Esophagus muscularis mucosa (tissue), 4 donors: ENCODE results near the gene IL6R.
A peak's percentile ranks its signal among the peaks of the same experiment; 100 is the strongest.

Experiments used
- CTCF ChIP-seq, 3 experiments: fragments of 200-600 bp in 2 of 3; fragments of 450-650 bp in 1 of 3; sonication (generic) in 2 of 3; IDR thresholded peaks; one replicate each; pipeline ENCODE4 v1.5.1; 2017 to 2019; ENCODE audit warnings: antibody characterized with exemption in 3 of 3, mild to moderate bottlenecking in 2 of 3, moderate library complexity in 1 of 3
- EP300 ChIP-seq: sonication (generic); formaldehyde crosslinking; IDR thresholded peaks from one replicate; pipeline ENCODE4 v1.6.1; 2017; ENCODE audit warnings: antibody characterized with exemption
- POLR2A ChIP-seq: fragments of 450-650 bp; IDR thresholded peaks from one replicate; pipeline ENCODE4 v1.6.1; 2017; ENCODE audit warnings: antibody characterized with exemption, moderate library complexity, mild to moderate bottlenecking, low read depth
- POLR2AphosphoS5 ChIP-seq, 2 donors: sonication (generic); formaldehyde crosslinking; IDR thresholded peaks; one replicate each; pipeline ENCODE4 v1.6.1; 2017; ENCODE audit warnings: antibody characterized with exemption in 2 of 2

GRCh38 chr1:154497026-154497806, 92.1 kb downstream of the IL6R start:
- TF ChIP-seq POLR2A = no peak
- no peak for TF ChIP-seq CTCF (IDR thresholded peaks at IDR 0.05)
- TF ChIP-seq EP300 = no peak
- TF ChIP-seq POLR2AphosphoS5 (IDR thresholded peaks at IDR 0.05) = peak; percentile 54 to 65
